Measurements from ENCODE around the gene R3HDM4. TPM values are rescaled to one million over a fixed set of nuclear protein-coding genes. Genes with fewer than 3 reads are reported as not detected.

Gene R3HDM4
- total RNA-seq, 4 donors from 2014 or later, result 5.3 to 38.2 (median 21.2) TPM

GRCh38 chr19:924553-925086 is 11.6 kb upstream of the R3HDM4 start:
- Histone ChIP-seq H3K27me3 (peaks cover 3 to 17% of the 10 kb centered on the region in 2 donors), H3K9me3 (no peaks in the 10 kb centered on the region), H3K36me3 (no peaks in the 10 kb centered on the region), H3K4me1 (peaks cover 0 to 17% of the 10 kb centered on the region in 2 donors), H3K4me3 (peak overlapping the region; percentile 53 to 74), H3K27ac (peak overlapping the region in 1 of 2 donors; percentile 79)
- no peak for TF ChIP-seq CTCF (IDR thresholded peaks at IDR 0.05)
- TF ChIP-seq POLR2A (IDR thresholded peaks at IDR 0.05), result no peak
- DNase-seq, result no peak
- intact Hi-C loops (cut with DNase I; ENCODE audit: low total_unique reads), result loop anchor here (10.0 kb wide), 2 partner anchors 160 to 180 kb away; partner anchors contain the start of gene GPX4

- no peak for TF ChIP-seq CTCF (IDR thresholded peaks at IDR 0.05)
- no peak for TF ChIP-seq POLR2A (IDR thresholded peaks at IDR 0.05)
- Histone ChIP-seq H3K4me1 (peaks cover 0 to 40% of the 10 kb centered on the region in 2 donors), H3K27me3 (peaks cover 16 to 36% of the 10 kb centered on the region in 2 donors), H3K36me3 (no peaks in the 10 kb centered on the region), H3K9me3 (no peaks in the 10 kb centered on the region), H3K4me3 (no peak overlapping the region), H3K27ac (no peak overlapping the region)
- DNase-seq, result no peak
- intact Hi-C loops (cut with DNase I; ENCODE audit: low total_unique reads), result loop anchor here (10.0 kb wide), 2 partner anchors 155 to 185 kb away; partner anchors contain the start of gene GPX4
These were observed 7.2 kb upstream of the R3HDM4 start for GRCh38 chr19:920051-920864.

- intact Hi-C loops (cut with DNase I; ENCODE audit: low total_unique reads), result loop anchor here (5.0 to 10.0 kb wide), 3 partner anchors 52 to 185 kb away; partner anchors contain the start of gene GPX4
- H3K27ac ChIP-seq, result no peak overlapping the region
These were observed 6.4 kb upstream of the R3HDM4 start for GRCh38 chr19:919199-920050.

GRCh38 chr19:918481-919198 is 5.6 kb upstream of the R3HDM4 start:
- Histone ChIP-seq H3K27me3 (peaks cover 16 to 36% of the 10 kb centered on the region in 2 donors), H3K4me1 (peaks cover 0 to 36% of the 10 kb centered on the region in 2 donors), H3K9me3 (no peaks in the 10 kb centered on the region), H3K36me3 (no peaks in the 10 kb centered on the region), H3K27ac (no peak overlapping the region), H3K4me3 (no peak overlapping the region)
- intact Hi-C loops (cut with DNase I; ENCODE audit: low total_unique reads), result loop anchor here (5.0 kb wide), 1 partner anchor 51 kb away; no protein-coding TSS in a partner anchor
- no peak for DNase-seq
- TF ChIP-seq CTCF (IDR thresholded peaks at IDR 0.05) (no peak), POLR2A (IDR thresholded peaks at IDR 0.05) (no peak)

More at GRCh38 chr19:919199-920050, 6.4 kb upstream of the R3HDM4 start:
- Histone ChIP-seq H3K36me3 (no peaks in the 10 kb centered on the region), H3K4me1 (peaks cover 0 to 35% of the 10 kb centered on the region in 2 donors), H3K4me3 (no peak overlapping the region), H3K9me3 (no peaks in the 10 kb centered on the region), H3K27me3 (peaks cover 16 to 36% of the 10 kb centered on the region in 2 donors)
- no peak for DNase-seq
- TF ChIP-seq CTCF (IDR thresholded peaks at IDR 0.05), result no peak
- no peak for TF ChIP-seq POLR2A (IDR thresholded peaks at IDR 0.05)
